HG03432 (cell line): ENCODE measurements around the gene PANX2.

Experiments used
- ATAC-seq: cut with Tn5 transposase; IDR thresholded peaks from one replicate; pipeline ENCODE4 v1.9.1; 2021; ENCODE audit warnings: mild to moderate bottlenecking, moderate library complexity; ENCODE audit not compliant: unreplicated experiment

PANX2 gene

GRCh38 chr22:50169774-50170341 is 673 bp upstream of the PANX2 start:
- no peak for ATAC-seq

GRCh38 chr22:50171319-50171964 is 911 bp downstream of the PANX2 start:
- no peak for ATAC-seq

- no peak for ATAC-seq
Measured at GRCh38 chr22:50171965-50172421, 1.5 kb downstream of the PANX2 start.

- ATAC-seq: no peak
Measured at GRCh38 chr22:50173311-50173982, 2.9 kb downstream of the PANX2 start.

GRCh38 chr22:50173983-50174355 is 3.4 kb downstream of the PANX2 start:
- no peak for ATAC-seq

GRCh38 chr22:50174382-50175190 is 4.1 kb downstream of the PANX2 start:
- no peak for ATAC-seq

GRCh38 chr22:50175191-50175461 is 4.6 kb downstream of the PANX2 start:
- no peak for ATAC-seq

- no peak for ATAC-seq
Measured at GRCh38 chr22:50175921-50176849, 5.7 kb downstream of the PANX2 start.

GRCh38 chr22:50176850-50177536 is 6.5 kb downstream of the PANX2 start:
- ATAC-seq: no peak

GRCh38 chr22:50177537-50178470 is 7.3 kb downstream of the PANX2 start:
- no peak for ATAC-seq

- ATAC-seq: no peak
Measured at GRCh38 chr22:50178471-50178864, 7.9 kb downstream of the PANX2 start.

- no peak for ATAC-seq
Measured at GRCh38 chr22:50178871-50179869, 8.6 kb downstream of the PANX2 start.

- ATAC-seq: no peak
Measured at GRCh38 chr22:50179937-50180726, 9.6 kb downstream of the PANX2 start.

GRCh38 chr22:50180727-50181521 is 10.4 kb downstream of the PANX2 start:
- ATAC-seq: no peak

GRCh38 chr22:50182176-50183081 is 11.9 kb downstream of the PANX2 start:
- ATAC-seq: no peak
